Heart left ventricle (tissue), 13 donors: ENCODE measurements around the gene ADRB1.

ENCODE experiments used
- CTCF ChIP-seq, 12 donors: fragments of 200-600 bp; sonication (generic) in 4 of 12; IDR thresholded peaks; one replicate each; pipeline versions ENCODE4 v1.5.0 to v1.8.0; 2018 to 2022; ENCODE audit warnings: antibody characterized with exemption in 12 of 12, mild to moderate bottlenecking in 5 of 12
- POLR2A ChIP-seq, 2 donors: fragments of 450-650 bp; IDR thresholded peaks; one replicate each; pipeline ENCODE4 v1.6.1; 2017; ENCODE audit warnings: antibody characterized with exemption in 2 of 2, mild to moderate bottlenecking in 2 of 2, moderate library complexity in 2 of 2
- donor health status: ischemic (EF 13 %, LVEDD 7.1; RV severe dilation, severe dysfunction).
- donor health status: DM: no; HTN: yes; CAD: no.
- donor health status: DM: no; HTN: no; CAD: no.
- donor health status: ischemic (EF 25% LVEDD 6.9; RV normal size, moderate dysfunction).
- donor health status: ischemic (EF 25% LVEDD 5.7; RV mildly dilated, moderate dysfunction).
- donor health status: ischemic (EF 35%, LVEDD 5.7; RV mildly dilated, moderate dysfunction).
- donor health status: nonischemic (EF 11% LVEDD 7.7; RV severe dilation, severe dysfunction).
- donor health status: DM: yes; HTN: yes; CAD: no.
- donor health status: PGD.
- donor health status: ischemic (EF 29% LVEDD 5.4; RV normal size, mild dysfunction).
- donor health status: nonischemic (EF 23%, LVEDD 6.1; RV moderate dilation, normal function).

- no peak for TF ChIP-seq CTCF (IDR thresholded peaks at IDR 0.05)
- no peak for TF ChIP-seq POLR2A (IDR thresholded peaks at IDR 0.05)
These were observed 20.7 kb downstream of the ADRB1 start for GRCh38 chr10:114064151-114065048.
